Neural progenitor cell (in vitro differentiated cells): ENCODE measurements around the gene RSL24D1. TPM values are rescaled to one million over a fixed set of nuclear protein-coding genes. Genes with fewer than 3 reads are reported as not detected.
A peak's percentile ranks its signal among the peaks of the same experiment; 100 is the strongest.

Source experiments
- DNase-seq: peaks from one replicate; pipeline ENCODE4 v3.0.0-alpha.2; 2016; ENCODE audit warnings: low spot score
- H2AFZ ChIP-seq: fragments of 200-600 bp; sonication (generic); replicated peaks from 2 replicates; pipeline ENCODE4 v1.6.1; 2016; ENCODE audit warnings: antibody characterized with exemption
- H3F3A ChIP-seq: fragments of 200-600 bp; sonication (generic); 2 replicates; pipeline ENCODE4 v1.6.1; 2016; ENCODE audit warnings: antibody characterized with exemption, low read depth
- H3K27ac ChIP-seq: fragments of 200-600 bp; sonication (generic); 2 replicates; pipeline ENCODE4 v1.5.1; 2016; ENCODE audit warnings: mild to moderate bottlenecking
- H3K27me3 ChIP-seq: fragments of 200-600 bp; sonication (generic); 2 replicates; pipeline ENCODE4 v1.6.1; 2016; ENCODE audit warnings: mild to moderate bottlenecking, moderate library complexity
- H3K36me3 ChIP-seq: fragments of 200-600 bp; sonication (generic); 2 replicates; pipeline ENCODE4 v1.5.1; 2016
- H3K4me1 ChIP-seq: fragments of 200-600 bp; sonication (generic); 2 replicates; pipeline ENCODE4 v1.6.1; 2016; ENCODE audit warnings: mixed run types
- H3K4me2 ChIP-seq: fragments of 200-600 bp; sonication (generic); 2 replicates; pipeline ENCODE4 v1.6.1; 2016
- H3K4me3 ChIP-seq: fragments of 200-600 bp; sonication (generic); 2 replicates; pipeline ENCODE4 v1.5.1; 2016
- H3K79me2 ChIP-seq: fragments of 200-600 bp; sonication (generic); 2 replicates; pipeline ENCODE4 v1.6.1; 2016; ENCODE audit warnings: low read depth
- H3K9ac ChIP-seq: fragments of 200-600 bp; sonication (generic); 2 replicates; pipeline ENCODE4 v1.6.1; 2016
- H3K9me3 ChIP-seq: fragments of 200-600 bp; sonication (generic); 2 replicates; pipeline ENCODE4 v1.5.1; 2016; ENCODE audit warnings: low read depth
- H4K20me1 ChIP-seq: fragments of 200-600 bp; sonication (generic); 2 replicates; pipeline ENCODE4 v1.6.1; 2016; ENCODE audit warnings: low read depth
- H3K27ac Mint-ChIP-seq: 3 replicates; pipeline ENCODE4 v1.8.0; 2021; ENCODE audit warnings: mixed read lengths
- H3K27me3 Mint-ChIP-seq: 2 replicates; pipeline ENCODE4 v1.8.0; 2022; ENCODE audit warnings: low read depth, mild to moderate bottlenecking, inconsistent platforms, moderate library complexity, mixed read lengths; ENCODE audit not compliant: insufficient read depth
- H3K36me3 Mint-ChIP-seq: 3 replicates; pipeline ENCODE4 v1.8.0; 2021; ENCODE audit warnings: mixed read lengths
- H3K4me1 Mint-ChIP-seq: 3 replicates; pipeline ENCODE4 v1.8.0; 2021; ENCODE audit warnings: mixed read lengths
- H3K4me3 Mint-ChIP-seq: 3 replicates; pipeline ENCODE4 v1.8.0; 2021; ENCODE audit warnings: mild to moderate bottlenecking, moderate library complexity, mixed read lengths
- H3K9me3 Mint-ChIP-seq: 3 replicates; pipeline ENCODE4 v1.8.0; 2020; ENCODE audit warnings: mixed read lengths
- EZH2 ChIP-seq: fragments of 200-600 bp; sonication (generic); IDR thresholded peaks from 2 replicates; pipeline ENCODE4 v1.6.1; 2017; ENCODE audit warnings: antibody characterized with exemption, mild to moderate bottlenecking, moderate library complexity
- EZH2phosphoT487 ChIP-seq: fragments of 200-600 bp; sonication (generic); IDR thresholded peaks from 2 replicates; pipeline ENCODE4 v1.6.1; 2017; ENCODE audit warnings: antibody characterized with exemption
- total RNA-seq: library from RNA; depleted of rRNA; stranded (reverse); fragments of >200 nt; gene quantifications from 2 replicates; pipeline ENCODE4 v1.2.3, GENCODE V29; 2015; ENCODE audit warnings: low replicate concordance
- TF ChIP-seq, protein P1 (sequence below): fragments of 200-600 bp; sonication (generic); IDR thresholded peaks from 2 replicates; pipeline ENCODE4 v1.5.1; 2017; ENCODE audit warnings: antibody characterized with exemption, mild to moderate bottlenecking

Gene RSL24D1
- total RNA-seq, 1 donor from 2014 or later = 192 TPM

DNA sequence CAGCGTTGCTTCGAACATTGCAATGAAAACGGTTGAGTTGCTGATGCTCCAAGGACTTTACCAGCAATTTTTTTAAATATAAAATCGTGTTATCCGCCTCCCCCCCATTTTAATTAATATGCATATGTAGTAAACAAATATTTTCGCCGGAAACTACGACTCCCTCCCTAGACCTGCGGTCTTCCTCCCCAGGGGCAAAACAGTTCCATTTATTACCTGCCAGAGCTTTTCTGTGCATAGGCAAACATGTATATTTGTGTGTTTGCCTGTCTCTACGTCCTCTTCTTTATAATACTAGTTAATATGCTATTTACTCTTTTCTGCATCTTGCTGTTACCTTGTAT lies 593 bp upstream of the RSL24D1 start:
- no peak overlapping the region for H3K27ac Mint-ChIP-seq
- TF ChIP-seq, protein P1, sequence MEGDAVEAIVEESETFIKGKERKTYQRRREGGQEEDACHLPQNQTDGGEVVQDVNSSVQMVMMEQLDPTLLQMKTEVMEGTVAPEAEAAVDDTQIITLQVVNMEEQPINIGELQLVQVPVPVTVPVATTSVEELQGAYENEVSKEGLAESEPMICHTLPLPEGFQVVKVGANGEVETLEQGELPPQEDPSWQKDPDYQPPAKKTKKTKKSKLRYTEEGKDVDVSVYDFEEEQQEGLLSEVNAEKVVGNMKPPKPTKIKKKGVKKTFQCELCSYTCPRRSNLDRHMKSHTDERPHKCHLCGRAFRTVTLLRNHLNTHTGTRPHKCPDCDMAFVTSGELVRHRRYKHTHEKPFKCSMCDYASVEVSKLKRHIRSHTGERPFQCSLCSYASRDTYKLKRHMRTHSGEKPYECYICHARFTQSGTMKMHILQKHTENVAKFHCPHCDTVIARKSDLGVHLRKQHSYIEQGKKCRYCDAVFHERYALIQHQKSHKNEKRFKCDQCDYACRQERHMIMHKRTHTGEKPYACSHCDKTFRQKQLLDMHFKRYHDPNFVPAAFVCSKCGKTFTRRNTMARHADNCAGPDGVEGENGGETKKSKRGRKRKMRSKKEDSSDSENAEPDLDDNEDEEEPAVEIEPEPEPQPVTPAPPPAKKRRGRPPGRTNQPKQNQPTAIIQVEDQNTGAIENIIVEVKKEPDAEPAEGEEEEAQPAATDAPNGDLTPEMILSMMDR = no peak
- TF ChIP-seq EZH2phosphoT487 (no peak), EZH2 (no peak)
- H3K79me2 ChIP-seq = peaks cover 47% of the 10 kb centered on the region
- H3K4me2 ChIP-seq = peak overlapping the region; percentile 84
- peaks cover 15% of the 10 kb centered on the region for H3K4me1 ChIP-seq
- H3K27me3 Mint-ChIP-seq = peaks cover 3% of the 10 kb centered on the region
- peak overlapping the region; percentile 71 for H3K27ac ChIP-seq
- peaks cover 4% of the 10 kb centered on the region for H3K9me3 ChIP-seq
- H3K9me3 Mint-ChIP-seq = no peaks in the 10 kb centered on the region
- peaks cover 5% of the 10 kb centered on the region for H3K4me1 Mint-ChIP-seq
- peak overlapping the region; percentile 80 for H3K4me3 ChIP-seq
- no peak overlapping the region for H3K4me3 Mint-ChIP-seq
- H3K27me3 ChIP-seq = no peaks in the 10 kb centered on the region
- peaks cover 40% of the 10 kb centered on the region for H4K20me1 ChIP-seq
- H3K9ac ChIP-seq = peak overlapping the region; percentile 49
- H3F3A ChIP-seq = peaks cover 9% of the 10 kb centered on the region
- DNase-seq = no peak
- H3K36me3 ChIP-seq = no peaks in the 10 kb centered on the region
- peak overlapping the region; percentile 98 for H2AFZ ChIP-seq
- H3K36me3 Mint-ChIP-seq = no peaks in the 10 kb centered on the region

DNA sequence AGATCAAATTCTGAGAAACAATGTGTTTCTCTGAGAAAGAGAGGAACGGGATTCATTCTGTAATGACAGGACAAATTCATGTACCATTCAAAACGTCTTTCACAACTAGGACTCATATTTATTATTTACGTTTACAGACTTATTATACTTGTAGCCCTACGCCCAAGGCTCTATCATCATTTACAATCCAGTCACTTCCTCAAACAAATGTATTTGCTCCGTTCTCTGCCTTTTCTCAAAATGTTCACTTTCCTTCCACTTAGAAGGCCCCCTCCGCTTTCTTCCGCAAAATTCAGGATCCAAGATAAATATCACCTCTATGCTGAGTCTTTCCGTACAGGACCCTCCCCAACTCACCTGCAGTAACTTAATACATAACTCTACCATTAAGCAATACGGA lies 745 bp downstream of the RSL24D1 start:
- H3K4me1 ChIP-seq = peaks cover 15% of the 10 kb centered on the region
- no peak overlapping the region for H3K4me3 Mint-ChIP-seq
- no peak overlapping the region for H3K27ac Mint-ChIP-seq
- H3F3A ChIP-seq = peaks cover 9% of the 10 kb centered on the region
- H4K20me1 ChIP-seq = peaks cover 41% of the 10 kb centered on the region
- H3K27me3 Mint-ChIP-seq = no peaks in the 10 kb centered on the region
- H3K4me2 ChIP-seq = peak overlapping the region; percentile 84
- peak overlapping the region; percentile 94 for H3K9ac ChIP-seq
- H3K9me3 Mint-ChIP-seq = no peaks in the 10 kb centered on the region
- H3K27me3 ChIP-seq = no peaks in the 10 kb centered on the region
- no peak overlapping the region for H3K27ac ChIP-seq
- H3K36me3 Mint-ChIP-seq = peaks cover 3% of the 10 kb centered on the region
- H2AFZ ChIP-seq = peak overlapping the region; percentile 98
- peak overlapping the region; percentile 80 for H3K4me3 ChIP-seq
- H3K9me3 ChIP-seq = peaks cover 4% of the 10 kb centered on the region
- H3K79me2 ChIP-seq = peaks cover 61% of the 10 kb centered on the region
- TF ChIP-seq EZH2 = no peak
- TF ChIP-seq, protein P1 = no peak
- TF ChIP-seq EZH2phosphoT487 = no peak
- DNase-seq = no peak
- H3K4me1 Mint-ChIP-seq = peaks cover 5% of the 10 kb centered on the region
- H3K36me3 ChIP-seq = peaks cover 4% of the 10 kb centered on the region

DNA sequence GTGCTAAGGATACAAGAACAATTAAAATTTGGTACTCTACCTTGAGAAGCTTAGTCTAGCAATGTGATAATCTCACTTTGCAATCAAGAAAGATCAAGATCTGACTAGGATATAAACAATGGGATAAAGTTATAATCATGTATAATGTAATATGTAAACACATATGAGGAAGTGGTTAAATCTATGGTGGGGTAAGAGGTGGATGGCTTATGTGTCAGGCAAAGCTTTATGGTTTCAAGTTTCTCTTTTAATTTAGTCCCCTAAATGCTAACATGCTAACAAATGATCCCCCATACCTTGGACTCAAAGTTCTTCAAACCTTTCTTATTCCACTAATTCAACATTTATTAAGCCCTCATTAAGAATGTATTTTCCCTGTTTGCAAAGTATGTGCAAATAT lies 2.5 kb downstream of the RSL24D1 start:
- no peak overlapping the region for H3K27ac ChIP-seq
- H3K9ac ChIP-seq = no peak overlapping the region
- DNase-seq = no peak
- H3K36me3 ChIP-seq = peaks cover 11% of the 10 kb centered on the region
- Mint-ChIP-seq H3K27me3 (no peaks in the 10 kb centered on the region), H3K9me3 (no peaks in the 10 kb centered on the region), H3K36me3 (peaks cover 5% of the 10 kb centered on the region), H3K4me3 (no peak overlapping the region), H3K27ac (no peak overlapping the region), H3K4me1 (peaks cover 5% of the 10 kb centered on the region)
- peaks cover 9% of the 10 kb centered on the region for H3F3A ChIP-seq
- peaks cover 4% of the 10 kb centered on the region for H3K9me3 ChIP-seq
- H4K20me1 ChIP-seq = peaks cover 46% of the 10 kb centered on the region
- no peaks in the 10 kb centered on the region for H3K27me3 ChIP-seq
- H3K4me1 ChIP-seq = peaks cover 15% of the 10 kb centered on the region
- TF ChIP-seq EZH2 (no peak), EZH2phosphoT487 (no peak)
- TF ChIP-seq, protein P1 = no peak
- peak overlapping the region; percentile 84 for H3K4me2 ChIP-seq
- H2AFZ ChIP-seq = no peak overlapping the region
- no peak overlapping the region for H3K4me3 ChIP-seq
- H3K79me2 ChIP-seq = peaks cover 77% of the 10 kb centered on the region

DNA sequence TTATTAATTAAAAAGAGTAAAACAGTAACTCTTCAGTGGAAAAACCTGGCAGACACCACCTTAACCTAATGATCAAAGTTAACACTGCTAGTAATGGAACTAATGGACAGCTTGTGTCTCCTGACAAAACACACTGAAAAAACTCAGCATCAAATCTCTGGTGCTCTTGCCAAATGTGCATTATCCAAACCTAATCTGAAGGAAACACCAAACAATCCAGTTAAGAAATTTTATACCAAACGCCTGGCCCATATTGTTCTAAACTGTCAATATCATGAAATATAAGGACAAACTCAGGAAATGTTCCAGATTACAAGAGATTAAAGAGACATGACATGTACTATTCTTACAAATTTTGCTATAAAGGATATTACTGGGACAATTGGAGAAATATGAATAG lies 10.4 kb downstream of the RSL24D1 start:
- H3K79me2 ChIP-seq = peaks cover 66% of the 10 kb centered on the region

More for the DNA sequence above, 10.4 kb downstream of the RSL24D1 start:
- Histone ChIP-seq H3K9ac (no peak overlapping the region), H3F3A (no peaks in the 10 kb centered on the region), H3K36me3 (peaks cover 32% of the 10 kb centered on the region), H3K27ac (no peak overlapping the region), H3K4me3 (no peak overlapping the region), H3K9me3 (no peaks in the 10 kb centered on the region), H3K4me1 (no peaks in the 10 kb centered on the region), H2AFZ (no peak overlapping the region), H3K4me2 (no peak overlapping the region), H4K20me1 (peaks cover 31% of the 10 kb centered on the region), H3K27me3 (no peaks in the 10 kb centered on the region)
- no peaks in the 10 kb centered on the region for H3K27me3 Mint-ChIP-seq
- no peaks in the 10 kb centered on the region for H3K4me1 Mint-ChIP-seq
- TF ChIP-seq EZH2 (no peak), EZH2phosphoT487 (no peak)
- TF ChIP-seq, protein P1 = no peak
- DNase-seq = no peak
- H3K36me3 Mint-ChIP-seq = peaks cover 18% of the 10 kb centered on the region
- no peak overlapping the region for H3K27ac Mint-ChIP-seq
- H3K4me3 Mint-ChIP-seq = no peak overlapping the region
- H3K9me3 Mint-ChIP-seq = no peaks in the 10 kb centered on the region
